HG02588 (cell line): Measurements from ENCODE around the gene USH2A.

Experiments
- ATAC-seq: cut with Tn5 transposase; IDR thresholded peaks from one replicate; pipeline ENCODE4 v1.9.1; 2021; ENCODE audit warnings: mild to moderate bottlenecking, moderate library complexity; ENCODE audit not compliant: unreplicated experiment

The USH2A gene

DNA sequence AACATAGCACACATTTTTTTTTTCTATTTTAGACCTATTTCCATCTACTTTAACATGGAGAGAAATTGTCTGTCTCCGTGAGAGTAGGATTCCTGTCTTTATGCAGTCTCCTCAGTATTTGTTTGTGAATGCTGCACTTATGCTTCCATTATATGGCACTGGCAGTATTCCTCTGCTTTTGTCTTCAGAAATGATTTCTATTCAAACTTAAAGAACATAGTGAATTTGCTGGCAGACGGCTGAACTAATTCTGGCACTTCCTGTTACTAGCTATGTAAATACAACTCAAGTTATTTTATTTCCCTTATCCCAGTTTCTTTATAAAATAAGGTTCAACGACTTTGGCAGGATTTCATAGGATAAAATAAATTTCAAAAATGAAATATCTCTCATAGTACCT lies 810.9 kb downstream of the USH2A start:
- ATAC-seq = no peak

DNA sequence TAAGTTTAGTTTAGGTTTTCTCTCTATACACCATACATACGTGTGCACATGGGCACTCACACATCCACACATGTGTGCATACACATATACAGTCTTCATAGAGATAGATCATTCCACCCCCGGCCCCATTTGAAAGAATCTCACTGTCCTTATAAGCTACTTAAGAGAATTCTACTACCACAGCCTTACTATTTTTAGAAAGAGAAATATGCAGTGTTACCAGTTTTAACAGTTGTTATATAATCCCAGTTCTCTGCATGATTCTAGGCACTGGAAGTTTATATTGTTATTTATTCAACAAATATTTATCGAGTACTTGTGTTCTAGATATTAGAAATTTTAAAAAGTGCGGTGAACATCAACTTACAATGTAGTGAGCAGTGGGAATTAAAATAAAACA lies 814.6 kb downstream of the USH2A start:
- ATAC-seq = no peak

DNA sequence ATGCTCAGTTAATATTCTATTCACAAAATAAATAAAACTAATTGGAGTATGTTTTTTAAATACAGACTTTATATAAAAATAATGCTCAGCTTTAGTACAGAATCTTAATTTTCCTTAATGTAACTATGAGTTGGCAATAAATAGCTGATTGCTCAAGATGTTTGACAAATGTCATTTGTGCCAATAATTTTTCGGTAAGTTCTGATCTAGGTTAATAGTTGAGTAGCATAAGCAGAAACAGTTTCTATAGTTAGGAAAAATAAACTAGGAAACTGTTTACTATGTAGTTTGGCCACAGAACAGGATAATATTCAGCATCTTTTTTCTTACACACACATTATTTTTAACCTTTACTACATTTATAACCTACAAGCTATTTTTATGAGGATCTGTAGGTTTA lies 815.8 kb downstream of the USH2A start:
- ATAC-seq = no peak

DNA sequence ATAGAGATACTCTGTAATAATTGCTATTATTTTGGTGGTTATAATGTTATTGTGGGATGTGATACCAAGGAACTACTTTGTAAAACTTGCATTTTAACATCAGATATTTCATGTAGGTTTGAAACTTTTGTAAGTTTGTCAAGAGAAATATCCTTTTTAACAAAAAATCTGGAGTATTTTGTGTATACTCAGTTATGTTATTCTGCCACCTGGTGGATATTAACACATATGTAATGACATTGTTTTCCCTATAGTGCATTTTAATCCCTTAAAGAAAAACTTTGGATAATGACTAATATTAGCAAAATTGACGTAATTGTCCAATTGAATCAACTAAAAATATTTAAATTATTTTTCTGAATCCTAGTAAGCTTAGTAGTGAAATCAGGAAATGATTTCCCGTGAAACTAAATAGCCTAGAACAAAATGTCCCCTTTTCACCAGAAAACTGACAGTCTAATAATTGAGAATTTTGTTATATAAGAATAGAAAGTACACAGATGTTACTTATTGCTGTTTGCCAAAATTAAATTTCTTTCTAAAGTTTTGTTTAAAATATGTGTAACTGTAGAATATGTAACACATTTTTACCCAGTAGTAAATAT lies 816.6 kb downstream of the USH2A start:
- ATAC-seq = no peak

DNA sequence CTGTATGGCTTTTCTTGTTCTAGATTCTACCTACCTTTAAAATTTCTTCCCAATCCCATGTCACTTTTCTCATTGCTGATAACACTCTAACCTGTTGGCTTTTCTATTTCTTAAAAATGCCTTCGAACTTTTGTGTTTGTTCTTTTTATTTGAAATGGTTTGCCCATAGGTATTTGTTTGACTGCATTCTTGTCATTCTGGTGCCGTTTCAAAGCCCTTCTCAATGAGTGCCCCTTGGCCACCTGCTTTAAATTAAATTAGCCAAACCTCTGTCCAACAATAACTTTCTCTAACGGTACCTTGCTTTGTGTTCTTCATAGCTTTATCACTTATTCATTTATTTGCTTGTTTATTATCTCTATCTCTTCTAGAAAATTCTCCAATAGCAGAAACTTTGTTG lies 817.2 kb downstream of the USH2A start:
- no peak for ATAC-seq

DNA sequence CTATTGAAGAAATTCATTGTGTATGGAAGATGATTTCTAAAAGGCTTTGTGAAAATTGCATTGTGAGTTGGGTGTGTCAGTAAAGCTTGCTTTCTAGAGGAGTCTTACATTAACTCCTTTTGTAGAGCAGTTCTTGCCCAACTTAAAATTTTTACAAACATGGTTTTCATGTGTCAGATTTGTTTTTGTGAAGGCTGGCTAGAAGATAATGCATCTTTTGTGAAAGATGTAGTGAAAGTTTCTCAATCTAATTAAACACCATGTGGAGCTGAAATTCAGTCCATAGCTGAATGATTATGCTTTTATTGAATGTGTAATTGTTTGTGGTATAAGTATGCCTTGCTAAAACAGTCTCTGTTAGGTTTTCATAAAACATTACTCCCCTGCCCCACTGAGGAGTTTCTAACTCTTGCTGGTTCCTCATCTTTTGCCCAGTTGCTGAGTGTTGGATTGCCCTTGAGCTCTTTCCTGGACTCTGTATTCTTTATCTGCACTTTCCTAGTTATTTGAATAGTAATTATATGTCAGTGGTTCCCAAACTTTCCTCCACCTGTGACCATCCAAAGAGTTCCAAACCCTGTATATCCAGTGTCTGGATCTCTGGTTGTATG lies 818.1 kb downstream of the USH2A start:
- no peak for ATAC-seq

DNA sequence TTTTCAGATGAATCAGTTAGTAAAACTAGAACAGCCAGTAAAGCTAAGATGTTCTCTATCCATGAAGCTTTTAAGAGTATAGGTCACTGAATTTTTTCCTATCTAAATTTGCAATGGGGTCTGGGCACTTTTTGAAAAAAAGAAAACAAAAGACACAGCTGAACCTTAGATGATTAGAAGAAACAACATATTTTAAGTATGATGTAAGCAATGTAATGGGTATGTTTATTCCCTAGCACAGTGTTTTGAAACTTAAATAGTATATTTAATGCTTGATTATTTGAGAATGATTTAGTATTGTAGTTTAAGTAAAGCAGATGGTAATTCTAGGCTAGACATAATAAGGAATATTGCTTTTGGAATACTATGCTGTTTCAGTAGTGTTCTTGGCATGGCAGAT lies 819.9 kb downstream of the USH2A start:
- ATAC-seq = no peak

DNA sequence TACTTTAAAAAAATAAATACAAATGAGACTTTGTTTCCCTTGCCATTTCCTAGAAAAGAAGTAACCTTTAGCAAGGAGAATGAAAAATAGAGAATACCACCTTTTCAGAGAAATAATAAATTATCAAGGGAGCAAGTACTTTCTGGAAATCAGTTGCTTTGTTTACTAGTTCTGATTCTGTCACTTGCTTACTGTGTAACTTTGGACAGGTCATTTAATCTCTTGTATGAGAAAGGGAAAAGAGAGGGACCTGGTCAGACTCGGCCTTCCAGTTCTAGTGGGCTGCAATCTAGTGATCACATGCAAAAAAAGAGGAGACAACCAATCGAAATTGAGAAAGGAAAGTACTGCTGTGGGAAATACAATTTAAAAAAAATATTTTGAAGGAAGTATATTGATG lies 822.0 kb downstream of the USH2A start:
- no peak for ATAC-seq

DNA sequence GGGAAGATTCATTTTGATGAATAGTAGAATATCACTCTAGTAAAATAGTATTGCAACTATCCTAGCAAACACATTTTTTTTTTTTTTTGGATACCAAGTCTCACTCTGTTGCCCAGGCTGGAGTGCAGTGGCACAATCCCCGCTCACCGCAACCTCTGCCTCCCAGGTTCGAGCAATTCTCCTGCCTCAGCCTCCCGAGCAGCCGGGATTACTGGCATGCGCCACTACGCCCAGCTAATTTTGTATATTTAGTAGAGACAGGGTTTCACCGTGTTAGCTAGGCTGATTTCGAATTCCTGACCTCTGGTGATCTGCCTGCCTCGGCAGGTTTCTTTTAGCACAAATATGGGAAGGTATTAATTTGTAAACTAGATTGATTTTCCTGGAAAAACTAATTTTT lies 822.4 kb downstream of the USH2A start:
- no peak for ATAC-seq

DNA sequence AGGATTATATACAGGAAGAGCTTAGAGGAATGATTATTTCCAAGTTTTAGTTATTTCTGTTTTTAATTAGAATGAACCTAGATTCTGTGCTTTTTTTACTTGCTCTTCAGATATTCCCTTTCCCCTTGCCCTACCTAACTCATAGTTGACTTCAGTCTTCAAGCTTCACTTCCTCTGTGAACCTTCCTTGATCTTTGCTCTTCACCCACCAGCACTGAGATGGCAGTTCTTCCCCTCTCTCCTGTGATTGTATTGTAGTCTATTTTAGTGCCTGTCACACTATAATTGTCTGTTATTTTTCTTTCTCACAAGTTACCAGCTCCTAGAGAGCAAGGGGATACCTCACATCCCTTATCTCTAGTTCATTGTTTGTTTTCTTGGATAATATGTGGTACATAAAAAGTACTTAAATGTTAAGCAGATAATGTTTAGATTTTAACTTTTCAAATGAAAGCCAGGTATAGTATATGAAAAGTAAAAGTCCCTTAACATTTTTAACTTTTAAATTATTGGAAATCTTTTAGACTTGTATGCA lies 822.9 kb downstream of the USH2A start:
- ATAC-seq = no peak

DNA sequence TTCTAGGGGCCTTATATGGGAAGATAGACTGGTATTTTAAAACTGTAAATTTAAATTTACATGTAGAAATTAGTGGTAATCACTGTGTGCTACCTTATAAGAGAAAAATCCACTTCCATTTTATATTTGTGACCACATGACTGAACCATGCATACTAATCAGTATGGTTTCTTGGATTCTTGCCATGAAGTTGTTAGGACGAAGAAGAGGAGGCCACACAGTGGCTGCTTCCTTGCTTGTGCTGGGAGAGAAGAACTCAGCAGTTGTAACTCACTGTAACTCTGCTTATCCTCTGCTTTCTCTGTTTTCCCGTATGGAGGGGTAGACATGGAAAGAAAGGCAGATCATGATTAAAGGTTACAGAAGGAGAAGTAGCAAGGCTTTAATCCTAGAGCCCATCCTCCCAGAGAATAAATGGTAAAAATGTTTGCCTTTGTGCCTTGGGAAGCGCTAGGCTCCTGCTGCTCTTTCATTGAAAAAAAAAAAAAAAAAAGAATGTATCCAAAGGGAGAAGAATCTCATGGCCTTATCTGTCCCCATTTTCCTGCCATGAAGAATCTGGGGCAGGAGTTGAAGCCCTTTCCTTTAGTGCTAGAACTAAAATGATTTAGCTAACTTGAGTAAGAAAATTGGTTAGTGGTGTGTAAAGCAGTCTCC lies 823.7 kb downstream of the USH2A start:
- ATAC-seq = no peak

DNA sequence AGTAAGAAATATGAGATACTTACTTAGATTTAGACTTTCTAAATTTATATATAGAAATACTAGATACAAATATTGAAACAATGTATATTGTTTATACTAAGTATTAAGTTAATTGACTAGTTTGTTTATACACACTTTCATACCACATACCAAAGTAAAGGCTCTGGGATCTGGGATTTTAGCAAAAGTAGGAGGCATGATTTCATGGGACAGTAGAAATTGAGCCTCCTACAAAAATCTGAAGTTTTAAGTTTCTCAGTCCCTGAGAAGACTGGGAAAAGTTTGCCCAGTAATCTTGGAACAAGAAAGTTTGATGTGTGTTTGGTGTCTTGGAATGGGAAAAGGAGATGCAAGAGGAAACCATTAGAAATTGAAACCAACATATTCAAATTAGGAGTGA lies 825.3 kb downstream of the USH2A start:
- no peak for ATAC-seq

DNA sequence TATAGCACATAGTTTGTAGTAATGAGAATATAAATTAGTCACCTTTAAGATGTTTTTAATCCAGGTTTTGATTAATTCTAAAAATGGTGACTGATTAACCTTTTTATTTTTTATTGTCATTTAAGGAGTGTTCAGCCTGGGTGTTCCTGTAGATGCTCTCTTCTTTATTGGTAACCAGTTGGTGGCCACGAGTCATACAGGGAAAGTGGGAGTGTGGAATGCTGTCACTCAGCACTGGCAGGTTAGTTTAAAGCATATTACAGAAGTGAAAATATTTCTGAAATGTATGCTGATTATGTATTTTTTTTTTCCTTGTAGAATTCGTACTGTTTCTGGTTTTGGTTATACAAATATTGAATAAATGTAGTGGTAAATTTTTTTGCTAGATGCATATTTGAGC lies 828.0 kb downstream of the USH2A start:
- ATAC-seq = no peak

DNA sequence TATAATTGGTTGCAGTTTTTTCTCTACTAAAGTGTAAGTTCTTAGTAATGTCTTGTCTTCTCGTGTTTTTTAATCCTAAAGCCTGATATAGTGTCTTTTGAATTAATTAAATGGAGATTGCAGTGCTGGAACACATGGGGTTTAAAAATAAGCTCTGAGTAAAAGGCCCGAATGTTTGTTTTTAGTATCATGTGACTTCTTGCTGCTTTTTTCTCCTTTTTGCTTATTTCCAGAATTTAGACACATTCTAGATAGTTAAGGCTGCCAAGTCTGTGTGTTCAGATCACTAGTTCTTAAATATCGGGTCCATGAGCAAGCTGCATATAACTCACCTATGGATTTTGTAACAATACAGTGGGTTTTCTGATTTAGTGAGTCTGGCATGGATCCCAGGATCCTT lies 828.6 kb downstream of the USH2A start:
- ATAC-seq = no peak

DNA sequence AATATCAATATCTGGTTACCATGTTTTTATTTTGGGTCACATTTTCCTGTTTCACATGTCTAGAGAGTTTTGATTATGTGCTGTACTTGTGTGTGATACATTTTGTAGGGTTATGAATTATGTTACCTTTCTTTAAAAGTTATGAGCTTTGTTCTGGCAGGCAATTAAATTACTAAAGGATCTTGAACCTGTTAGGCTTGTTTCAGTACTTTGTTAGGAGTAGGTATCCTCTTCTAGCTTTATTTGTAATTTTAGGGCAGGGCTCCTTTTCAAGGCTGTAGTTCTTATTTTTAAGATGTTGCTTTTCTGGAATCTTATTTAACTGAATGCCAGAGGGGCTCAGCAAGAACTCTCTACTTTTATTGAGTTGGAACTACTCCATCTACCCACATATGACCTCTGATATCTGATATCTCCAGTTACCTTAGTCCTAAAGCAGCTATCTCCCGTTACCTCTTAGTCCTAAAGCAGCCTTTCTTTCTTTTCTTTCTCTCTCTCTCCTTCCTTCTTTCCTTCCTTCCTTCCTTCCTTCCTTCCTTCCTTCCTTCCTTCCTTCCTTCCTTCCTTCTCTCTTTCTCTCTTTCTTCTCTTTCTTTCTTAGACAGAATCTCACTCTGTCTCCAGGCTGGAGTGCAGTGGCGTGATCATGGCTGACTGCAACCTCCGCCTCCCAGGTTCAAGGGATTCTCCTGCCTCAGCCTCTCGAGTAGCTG lies 832.3 kb downstream of the USH2A start:
- no peak for ATAC-seq

DNA sequence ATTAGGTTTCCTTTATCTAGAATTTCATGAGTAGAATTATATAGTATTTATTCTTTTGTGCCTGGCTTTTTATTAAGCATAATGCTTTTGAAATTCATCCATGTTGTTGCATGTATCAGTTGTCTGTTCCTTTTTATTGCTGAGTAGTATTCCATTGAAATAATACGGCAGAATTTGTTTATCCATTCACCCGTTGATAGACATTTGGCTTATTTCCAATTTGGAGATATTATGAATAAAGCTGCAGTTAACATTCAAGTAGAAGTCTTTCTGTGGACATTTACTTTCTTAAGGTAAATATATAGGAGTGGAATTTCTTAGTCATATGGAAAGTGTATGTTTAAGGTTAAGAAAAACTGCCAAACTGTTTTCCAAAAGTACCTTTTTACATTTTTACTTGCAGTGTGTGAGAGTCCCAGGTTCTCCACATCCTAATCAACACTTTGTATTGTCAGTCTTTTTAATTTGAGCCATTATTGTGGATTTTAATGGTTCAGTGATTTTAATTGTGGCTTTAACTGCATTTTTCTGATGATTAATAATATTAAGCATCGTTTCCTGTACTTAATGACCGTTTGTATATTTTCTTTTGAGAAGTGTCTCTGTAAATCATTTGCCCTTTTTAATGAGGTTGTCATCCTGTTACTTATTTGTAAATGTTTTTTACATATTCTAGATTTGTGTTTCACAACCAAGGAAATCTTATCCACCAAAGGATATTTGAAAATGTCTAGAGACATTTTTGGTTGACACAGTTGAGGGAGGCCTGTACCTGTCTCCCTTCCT lies 833.4 kb downstream of the USH2A start:
- ATAC-seq = no peak

DNA sequence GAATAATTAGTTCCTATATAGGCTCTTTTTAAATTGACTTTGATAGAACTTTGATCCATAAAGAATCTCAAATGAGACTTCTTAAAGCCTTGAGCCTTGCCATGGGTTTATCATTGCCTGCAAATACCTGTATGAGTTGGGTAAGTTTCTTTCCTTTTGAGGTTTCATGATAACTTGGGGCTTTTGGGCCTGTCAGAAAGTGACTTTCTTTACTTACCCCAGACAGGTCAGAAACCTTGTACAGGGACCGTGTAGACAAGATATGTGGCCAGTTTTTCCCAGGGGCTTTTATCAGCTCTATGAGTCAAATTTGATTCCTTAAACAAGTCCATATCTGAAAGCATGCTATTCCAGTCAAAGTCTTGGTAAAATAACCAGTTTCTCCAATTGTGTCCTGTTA lies 838.9 kb downstream of the USH2A start:
- peak; percentile 79 for ATAC-seq

DNA sequence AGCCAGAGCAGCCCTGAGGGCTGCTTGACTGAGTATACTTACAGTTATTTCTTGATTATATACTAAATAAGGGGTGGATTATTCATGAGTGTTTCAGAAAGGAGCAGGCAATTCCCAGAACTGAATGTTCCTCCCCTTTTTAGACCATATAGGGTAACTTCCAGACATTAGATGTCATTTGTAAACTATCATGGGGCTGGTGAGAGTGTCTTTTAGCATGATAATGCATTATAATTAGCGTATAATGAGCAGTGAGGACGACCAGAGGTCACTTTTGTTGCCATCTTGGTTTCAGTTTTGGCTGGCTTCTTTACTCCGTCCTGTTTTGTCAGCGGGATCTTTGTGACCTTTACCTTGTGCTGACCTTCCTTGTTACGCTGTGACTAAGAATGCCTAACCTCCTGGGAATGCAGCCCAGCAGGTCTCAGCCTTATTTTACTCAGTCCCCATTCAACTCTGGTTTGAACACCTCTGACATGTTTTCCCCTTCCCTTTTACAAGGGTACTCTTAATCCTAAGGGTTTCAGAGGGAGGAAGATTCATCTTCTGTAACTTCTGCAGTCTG lies 840.0 kb downstream of the USH2A start:
- no peak for ATAC-seq

DNA sequence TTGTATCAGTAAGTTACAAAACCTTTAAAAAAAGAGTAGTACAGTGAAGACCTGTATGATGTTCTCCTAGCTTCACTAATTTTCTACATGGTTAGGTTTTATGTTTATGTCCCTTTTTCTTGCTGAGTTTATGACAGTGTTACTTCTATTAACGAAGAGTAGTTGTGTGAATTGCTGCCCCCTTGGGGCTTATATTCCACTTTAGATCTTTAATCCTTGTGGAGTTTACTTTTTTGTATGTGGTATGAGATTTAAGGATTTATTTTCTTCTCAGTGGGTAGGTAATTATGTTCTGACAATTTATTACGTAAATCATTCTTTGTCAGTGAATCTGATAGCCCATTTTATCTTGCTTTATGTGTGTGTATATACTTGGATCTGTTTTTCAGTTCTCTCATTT lies 841.4 kb downstream of the USH2A start:
- no peak for ATAC-seq
